Measurements from ENCODE around the gene PRSS8.
A peak's percentile ranks its signal among the peaks of the same experiment; 100 is the strongest.

The PRSS8 gene

DNA sequence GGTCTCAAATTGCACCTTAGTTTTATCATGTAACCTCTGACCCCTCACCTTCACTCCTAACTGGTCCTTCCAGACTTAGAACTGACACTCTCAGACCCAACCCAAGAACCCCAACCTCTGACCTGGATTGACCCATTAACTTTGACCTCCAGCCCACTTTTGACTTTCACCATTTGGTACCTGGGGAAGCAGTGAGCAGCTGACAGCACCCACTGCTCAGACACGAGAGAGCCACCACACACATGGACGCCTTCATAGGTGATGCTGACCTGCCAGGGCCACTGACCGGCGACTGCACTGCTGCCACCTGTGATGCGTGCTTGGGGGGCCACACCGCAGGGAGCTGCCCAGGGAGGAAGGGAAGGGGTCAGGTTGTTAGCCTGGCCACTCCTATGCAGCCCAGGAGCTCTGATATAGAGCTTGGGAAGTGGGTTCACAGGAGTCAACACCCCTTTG lies 2.5 kb downstream of the PRSS8 start:
- Histone ChIP-seq H3K4me1 (ENCODE audit: control insufficient read depth in 1 of 2, insufficient read depth in 2 of 2, low read length in 2 of 2) (peaks cover 6 to 7% of the 10 kb centered on the region in 2 donors), H3K27me3 (ENCODE audit: low read depth, low read length) (no peaks in the 10 kb centered on the region), H3K9me3 (ENCODE audit: control insufficient read depth in 1 of 2, low read length in 2 of 2) (no peaks in the 10 kb centered on the region), H3K27ac (ENCODE audit: low read length) (peak overlapping the region; percentile 90), H3K36me3 (ENCODE audit: control insufficient read depth in 1 of 2, insufficient read depth in 2 of 2, low read length in 2 of 2) (peaks cover 15 to 24% of the 10 kb centered on the region in 2 donors), H3K4me3 (ENCODE audit: low read depth in 1 of 2, low read length in 2 of 2) (peak overlapping the region in 1 of 2 donors; percentile 70)

- peaks cover 6 to 7% of the 10 kb centered on the region in 2 donors for H3K4me1 ChIP-seq (ENCODE audit: control insufficient read depth in 1 of 2, insufficient read depth in 2 of 2, low read length in 2 of 2)
- no peaks in the 10 kb centered on the region for H3K9me3 ChIP-seq (ENCODE audit: control insufficient read depth in 1 of 2, low read length in 2 of 2)
- H3K27me3 ChIP-seq (ENCODE audit: low read depth, low read length), result no peaks in the 10 kb centered on the region
- H3K36me3 ChIP-seq (ENCODE audit: control insufficient read depth in 1 of 2, insufficient read depth in 2 of 2, low read length in 2 of 2), result peaks cover 20 to 30% of the 10 kb centered on the region in 2 donors
- H3K4me3 ChIP-seq (ENCODE audit: low read depth in 1 of 2, low read length in 2 of 2), result no peak overlapping the region
- peak overlapping the region; percentile 77 for H3K27ac ChIP-seq (ENCODE audit: low read length)
Observed at GRCh38 chr16:31132303-31132979, 3.1 kb downstream of the PRSS8 start.

DNA sequence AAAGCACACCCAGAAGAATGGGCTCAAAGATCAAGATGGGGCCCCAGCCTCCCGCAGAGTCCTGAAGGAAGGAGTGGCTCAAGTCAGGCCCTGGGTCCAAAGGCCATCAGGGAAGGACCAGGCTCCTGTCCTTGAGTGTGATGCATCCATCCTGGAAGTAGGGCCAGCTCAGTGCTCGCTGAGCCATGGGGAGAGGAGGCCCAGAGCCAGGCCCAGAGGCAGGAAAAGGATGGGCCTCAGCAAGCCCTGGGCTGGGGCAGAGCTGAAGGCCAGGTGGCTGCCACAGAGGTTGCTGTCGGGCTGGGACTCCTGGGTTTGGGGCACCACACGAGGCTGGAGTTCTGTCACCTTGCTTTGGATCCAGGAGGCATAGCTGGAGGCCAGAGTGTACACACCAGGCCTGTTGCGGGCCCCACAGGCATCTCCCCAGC lies 3.7 kb downstream of the PRSS8 start:
- Histone ChIP-seq H3K9me3 (ENCODE audit: control insufficient read depth in 1 of 2, low read length in 2 of 2) (no peaks in the 10 kb centered on the region), H3K4me3 (ENCODE audit: low read depth in 1 of 2, low read length in 2 of 2) (no peak overlapping the region), H3K4me1 (ENCODE audit: control insufficient read depth in 1 of 2, insufficient read depth in 2 of 2, low read length in 2 of 2) (peaks cover 6 to 7% of the 10 kb centered on the region in 2 donors), H3K27ac (ENCODE audit: low read length) (peak overlapping the region; percentile 77), H3K36me3 (ENCODE audit: control insufficient read depth in 1 of 2, insufficient read depth in 2 of 2, low read length in 2 of 2) (peaks cover 26 to 36% of the 10 kb centered on the region in 2 donors), H3K27me3 (ENCODE audit: low read depth, low read length) (no peaks in the 10 kb centered on the region)

DNA sequence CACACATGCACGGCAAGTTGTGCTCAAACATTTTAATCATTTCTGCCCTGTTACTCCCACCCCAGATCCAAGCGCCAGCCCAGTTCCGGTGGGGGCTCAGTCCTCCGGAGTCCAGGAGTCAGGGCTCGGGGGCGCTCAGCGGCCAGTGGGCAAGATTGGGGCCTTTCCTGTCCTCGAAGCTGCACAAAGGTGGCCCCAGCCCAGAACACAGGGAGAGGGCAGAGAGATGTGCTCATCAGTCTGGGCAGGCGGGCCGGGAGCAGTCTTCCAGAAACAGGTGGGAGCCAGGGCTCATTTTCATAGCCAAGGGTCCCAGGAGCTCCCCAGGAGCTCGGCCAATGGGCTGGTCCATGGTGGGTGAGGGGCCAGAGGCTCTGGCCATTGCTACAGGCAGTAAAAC lies 4.1 kb downstream of the PRSS8 start:
- peaks cover 6 to 7% of the 10 kb centered on the region in 2 donors for H3K4me1 ChIP-seq (ENCODE audit: control insufficient read depth in 1 of 2, insufficient read depth in 2 of 2, low read length in 2 of 2)
- peak overlapping the region; percentile 77 for H3K27ac ChIP-seq (ENCODE audit: low read length)
- no peaks in the 10 kb centered on the region for H3K9me3 ChIP-seq (ENCODE audit: control insufficient read depth in 1 of 2, low read length in 2 of 2)
- peaks cover 26 to 38% of the 10 kb centered on the region in 2 donors for H3K36me3 ChIP-seq (ENCODE audit: control insufficient read depth in 1 of 2, insufficient read depth in 2 of 2, low read length in 2 of 2)
- H3K4me3 ChIP-seq (ENCODE audit: low read depth in 1 of 2, low read length in 2 of 2), result no peak overlapping the region
- H3K27me3 ChIP-seq (ENCODE audit: low read depth, low read length), result no peaks in the 10 kb centered on the region

DNA sequence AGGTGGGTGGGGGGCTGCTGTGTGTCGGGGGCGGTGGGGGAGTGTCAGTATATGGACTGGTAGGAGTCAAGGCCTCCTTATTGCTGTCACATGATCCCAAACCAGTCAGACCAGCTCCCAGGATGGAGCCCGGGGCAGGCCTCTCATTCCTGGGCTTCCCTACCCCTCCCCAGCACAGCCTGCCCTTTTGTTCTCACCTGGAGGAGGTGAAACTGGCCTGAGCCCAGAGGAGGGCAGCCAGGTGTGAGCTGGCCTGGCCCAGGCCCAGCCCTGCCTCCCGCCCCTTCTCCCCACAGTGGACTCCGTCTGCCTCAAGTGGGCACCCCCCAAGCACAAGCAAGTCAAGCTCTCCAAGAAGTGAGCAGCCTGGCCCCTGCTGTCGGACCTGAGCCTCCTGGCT lies 4.6 kb downstream of the PRSS8 start:
- Histone ChIP-seq H3K27me3 (ENCODE audit: low read depth, low read length) (no peaks in the 10 kb centered on the region), H3K36me3 (ENCODE audit: control insufficient read depth in 1 of 2, insufficient read depth in 2 of 2, low read length in 2 of 2) (peaks cover 26 to 39% of the 10 kb centered on the region in 2 donors), H3K9me3 (ENCODE audit: control insufficient read depth in 1 of 2, low read length in 2 of 2) (no peaks in the 10 kb centered on the region), H3K27ac (ENCODE audit: low read length) (peak overlapping the region; percentile 94), H3K4me1 (ENCODE audit: control insufficient read depth in 1 of 2, insufficient read depth in 2 of 2, low read length in 2 of 2) (peaks cover 6 to 7% of the 10 kb centered on the region in 2 donors), H3K4me3 (ENCODE audit: low read depth in 1 of 2, low read length in 2 of 2) (no peak overlapping the region)

GRCh38 chr16:31130336-31130891 lies 5.1 kb downstream of the PRSS8 start:
- Histone ChIP-seq H3K27ac (ENCODE audit: low read length) (peak overlapping the region; percentile 94), H3K36me3 (ENCODE audit: control insufficient read depth in 1 of 2, insufficient read depth in 2 of 2, low read length in 2 of 2) (peaks cover 26 to 42% of the 10 kb centered on the region in 2 donors), H3K4me3 (ENCODE audit: low read depth in 1 of 2, low read length in 2 of 2) (no peak overlapping the region)

GRCh38 chr16:31129568-31130335 lies 5.8 kb downstream of the PRSS8 start:
- no peaks in the 10 kb centered on the region for H3K9me3 ChIP-seq (ENCODE audit: control insufficient read depth in 1 of 2, low read length in 2 of 2)
- H3K4me1 ChIP-seq (ENCODE audit: control insufficient read depth in 1 of 2, insufficient read depth in 2 of 2, low read length in 2 of 2), result peaks cover 5 to 6% of the 10 kb centered on the region in 2 donors
- H3K27ac ChIP-seq (ENCODE audit: low read length), result peak overlapping the region; percentile 94
- no peaks in the 10 kb centered on the region for H3K27me3 ChIP-seq (ENCODE audit: low read depth, low read length)
- H3K4me3 ChIP-seq (ENCODE audit: low read depth in 1 of 2, low read length in 2 of 2), result no peak overlapping the region
- H3K36me3 ChIP-seq (ENCODE audit: control insufficient read depth in 1 of 2, insufficient read depth in 2 of 2, low read length in 2 of 2), result peaks cover 26 to 42% of the 10 kb centered on the region in 2 donors

More at GRCh38 chr16:31130336-31130891, 5.1 kb downstream of the PRSS8 start:
- peaks cover 6 to 7% of the 10 kb centered on the region in 2 donors for H3K4me1 ChIP-seq (ENCODE audit: control insufficient read depth in 1 of 2, insufficient read depth in 2 of 2, low read length in 2 of 2)
- no peaks in the 10 kb centered on the region for H3K9me3 ChIP-seq (ENCODE audit: control insufficient read depth in 1 of 2, low read length in 2 of 2)
- H3K27me3 ChIP-seq (ENCODE audit: low read depth, low read length), result no peaks in the 10 kb centered on the region

DNA sequence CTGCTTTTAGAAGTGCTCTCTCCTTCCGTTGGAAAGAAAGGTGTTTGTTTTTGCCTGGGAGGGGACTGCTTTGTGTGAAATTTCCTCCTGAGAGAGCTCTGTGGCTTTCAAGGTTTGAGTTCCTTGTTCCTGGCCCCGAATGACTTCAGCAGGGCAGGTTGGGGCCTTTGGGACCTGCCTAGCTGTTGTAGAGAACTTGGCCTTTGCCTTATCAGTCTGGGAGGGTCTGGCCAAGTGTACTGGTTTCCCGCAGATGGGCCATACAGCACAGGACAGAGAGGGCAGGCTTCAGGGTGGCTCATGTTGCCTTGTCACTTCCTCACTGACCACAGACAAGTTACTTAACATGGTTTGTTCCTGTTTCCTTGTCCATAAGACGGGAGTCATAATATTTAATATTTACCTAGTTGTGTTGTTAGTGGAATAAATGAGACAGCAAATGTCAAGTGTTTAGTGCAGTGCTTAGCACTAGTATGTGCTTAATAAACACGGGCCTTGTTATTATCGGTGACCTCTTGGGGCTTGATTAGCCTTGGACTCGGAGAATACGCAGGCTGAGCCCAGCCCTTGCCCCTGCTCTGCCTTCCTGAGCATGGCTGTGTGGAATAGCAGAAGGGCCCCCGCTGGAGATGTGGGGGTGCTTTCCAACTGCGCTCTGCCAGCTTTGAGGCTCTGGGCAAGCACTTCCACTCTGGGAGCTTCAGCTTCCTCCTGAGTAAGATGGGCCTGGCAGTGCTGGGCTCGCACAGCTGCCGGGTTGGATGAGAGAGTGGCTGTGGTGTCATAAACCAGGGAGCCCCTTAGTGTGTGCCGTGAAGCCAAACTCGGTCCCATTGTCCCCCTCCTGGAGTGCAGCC lies 6.6 kb downstream of the PRSS8 start:
- peaks cover 0 to 6% of the 10 kb centered on the region in 2 donors for H3K4me1 ChIP-seq (ENCODE audit: control insufficient read depth in 1 of 2, insufficient read depth in 2 of 2, low read length in 2 of 2)
- H3K36me3 ChIP-seq (ENCODE audit: control insufficient read depth in 1 of 2, insufficient read depth in 2 of 2, low read length in 2 of 2), result peaks cover 26 to 42% of the 10 kb centered on the region in 2 donors
- no peak overlapping the region for H3K4me3 ChIP-seq (ENCODE audit: low read depth in 1 of 2, low read length in 2 of 2)

GRCh38 chr16:31127182-31127581 lies 8.3 kb downstream of the PRSS8 start:
- no peaks in the 10 kb centered on the region for H3K9me3 ChIP-seq (ENCODE audit: control insufficient read depth in 1 of 2, low read length in 2 of 2)
- no peak overlapping the region for H3K4me3 ChIP-seq (ENCODE audit: low read depth in 1 of 2, low read length in 2 of 2)
- peaks cover 0 to 6% of the 10 kb centered on the region in 2 donors for H3K4me1 ChIP-seq (ENCODE audit: control insufficient read depth in 1 of 2, insufficient read depth in 2 of 2, low read length in 2 of 2)
- peaks cover 24 to 45% of the 10 kb centered on the region in 2 donors for H3K36me3 ChIP-seq (ENCODE audit: control insufficient read depth in 1 of 2, insufficient read depth in 2 of 2, low read length in 2 of 2)
- no peaks in the 10 kb centered on the region for H3K27me3 ChIP-seq (ENCODE audit: low read depth, low read length)
- H3K27ac ChIP-seq (ENCODE audit: low read length), result peak overlapping the region; percentile 94

More for the DNA sequence above, 6.6 kb downstream of the PRSS8 start:
- Histone ChIP-seq H3K9me3 (ENCODE audit: control insufficient read depth in 1 of 2, low read length in 2 of 2) (no peaks in the 10 kb centered on the region), H3K27ac (ENCODE audit: low read length) (peak overlapping the region; percentile 94), H3K27me3 (ENCODE audit: low read depth, low read length) (no peaks in the 10 kb centered on the region)

DNA sequence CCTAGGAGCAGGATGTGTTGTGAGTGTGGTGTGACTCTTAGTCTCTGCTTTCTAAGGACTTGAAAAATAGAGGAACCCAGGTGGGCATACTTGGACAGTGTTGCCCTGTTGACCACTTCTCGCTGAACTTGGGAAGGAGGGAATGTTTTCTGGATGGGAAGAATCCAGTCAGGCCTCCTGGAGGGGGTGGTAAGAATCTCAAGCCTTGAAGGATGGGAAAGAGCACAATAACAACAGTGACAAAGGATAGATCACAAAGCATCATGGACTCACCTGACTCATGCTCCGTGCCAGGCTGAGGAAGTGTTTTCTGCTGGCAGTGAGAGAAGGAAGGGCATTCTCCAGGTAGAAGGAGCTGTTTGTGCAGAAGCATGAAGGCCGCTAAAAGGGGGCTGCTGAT lies 9.7 kb downstream of the PRSS8 start:
- Histone ChIP-seq H3K4me1 (ENCODE audit: control insufficient read depth in 1 of 2, insufficient read depth in 2 of 2, low read length in 2 of 2) (peaks cover 0 to 6% of the 10 kb centered on the region in 2 donors), H3K9me3 (ENCODE audit: control insufficient read depth in 1 of 2, low read length in 2 of 2) (no peaks in the 10 kb centered on the region), H3K36me3 (ENCODE audit: control insufficient read depth in 1 of 2, insufficient read depth in 2 of 2, low read length in 2 of 2) (peaks cover 23 to 45% of the 10 kb centered on the region in 2 donors)

More for the DNA sequence above, 9.7 kb downstream of the PRSS8 start:
- Histone ChIP-seq H3K27me3 (ENCODE audit: low read depth, low read length) (no peaks in the 10 kb centered on the region), H3K4me3 (ENCODE audit: low read depth in 1 of 2, low read length in 2 of 2) (no peak overlapping the region), H3K27ac (ENCODE audit: low read length) (no peak overlapping the region)
